A549 (cell line): ENCODE measurements around the gene BST1.

Experiments used
- CTCF ChIP-seq: fragments of >200 bp; sonication (Bioruptor Twin); formaldehyde crosslinking; IDR thresholded peaks from 3 replicates; pipeline ENCODE4 v1.5.1; 2016
- EHMT2 ChIP-seq: fragments of 200-600 bp; sonication (generic); IDR thresholded peaks from 2 replicates; pipeline ENCODE4 v1.6.1; 2016; ENCODE audit warnings: antibody characterized with exemption, low read depth, mild to moderate bottlenecking, moderate library complexity
- ESRRA ChIP-seq: fragments of 150-350 bp; IDR thresholded peaks from 2 replicates; pipeline ENCODE4 v1.6.1; 2014; ENCODE audit warnings: mild to moderate bottlenecking, low read length, borderline replicate concordance
- KDM5A ChIP-seq: fragments of 200-600 bp; sonication (generic); IDR thresholded peaks from 2 replicates; pipeline ENCODE4 v1.6.1; 2016; ENCODE audit warnings: antibody characterized with exemption, mild to moderate bottlenecking
- POLR2AphosphoS2 ChIP-seq: conservative IDR thresholded peaks from 2 replicates; pipeline ENCODE4 v1.6.1; 2012; ENCODE audit warnings: low read length, improper control_type of control experiment, inconsistent platforms
- REST ChIP-seq: fragments of 200-600 bp; sonication (generic); IDR thresholded peaks from 2 replicates; pipeline ENCODE4 v1.6.1; 2016; ENCODE audit warnings: antibody characterized with exemption, mild to moderate bottlenecking, moderate library complexity
- TP53 ChIP-seq: fragments of 250-450 bp; sonication (Bioruptor Pico); IDR thresholded peaks from 2 replicates; pipeline ENCODE4 v1.5.0; 2021; ENCODE audit warnings: mild to moderate bottlenecking, moderate library complexity

- TF ChIP-seq EHMT2: no peak
- no peak for TF ChIP-seq POLR2AphosphoS2
- no peak for TF ChIP-seq CTCF
- TF ChIP-seq KDM5A: no peak
- no peak for TF ChIP-seq ESRRA
- TF ChIP-seq TP53 (CRISPR knock-in tag): no peak
- TF ChIP-seq REST: no peak
Observed at GRCh38 chr4:15689540-15689939, 13.3 kb upstream of the BST1 start.
